GM19395 (cell line): ENCODE results near the gene RABL2B.
"Not testable (repeated sequence)": the region's sequence is repeated elsewhere in the genome, so short reads cannot be mapped to it uniquely, and the experiment has no call there.

Source experiments
- ATAC-seq: cut with Tn5 transposase; IDR thresholded peaks from one replicate; pipeline ENCODE4 v1.9.1; 2021; ENCODE audit warnings: mild to moderate bottlenecking, moderate library complexity; ENCODE audit not compliant: unreplicated experiment

RABL2B gene

DNA sequence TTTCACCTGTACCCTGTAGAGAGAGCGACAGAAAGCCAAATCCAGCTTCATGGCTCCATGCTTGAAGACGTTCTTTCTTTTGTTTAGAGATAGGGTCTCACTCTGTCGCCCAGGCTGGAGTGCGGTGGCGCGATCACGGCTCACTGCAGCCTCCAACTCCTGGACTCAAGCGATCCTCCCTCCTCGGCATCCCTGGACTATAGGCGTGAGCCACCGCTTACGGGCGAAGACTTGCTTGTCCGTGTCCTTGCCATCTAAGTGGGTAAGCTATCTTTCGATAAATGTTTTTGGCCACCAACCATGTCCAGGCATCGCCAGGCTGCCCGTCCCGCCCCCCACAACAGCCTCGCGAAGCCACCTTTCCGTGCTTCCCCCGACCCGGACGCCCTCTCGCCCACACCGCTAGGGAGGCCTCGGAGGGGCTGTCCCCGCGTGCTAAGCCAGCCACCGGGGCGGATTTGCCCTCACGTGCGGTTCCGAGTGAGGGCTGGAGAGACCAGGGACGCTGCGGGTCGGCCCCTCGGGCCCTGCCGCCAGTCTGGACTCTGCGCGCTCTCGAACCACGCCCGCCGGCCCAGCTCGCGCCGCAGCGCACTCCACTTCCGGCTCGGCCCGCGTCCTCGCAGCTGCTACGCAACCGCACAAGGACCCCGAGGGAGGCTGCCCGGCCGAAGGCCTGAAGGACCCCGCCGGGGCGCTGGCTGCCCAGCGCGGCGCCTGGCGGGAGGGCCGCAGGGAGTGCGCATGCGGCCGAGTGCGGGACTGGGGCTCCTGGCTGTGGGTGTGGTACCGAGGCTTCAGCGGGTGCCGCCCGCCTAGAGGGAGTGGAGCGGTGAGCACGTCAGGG is at the start of gene RABL2B:
RABL2B (minus strand) TSS at position 604 of the 847 bp plus-strand sequence. CDS start 1,342 bp downstream, outside the sequence.
- ATAC-seq = peak; percentile 91

DNA sequence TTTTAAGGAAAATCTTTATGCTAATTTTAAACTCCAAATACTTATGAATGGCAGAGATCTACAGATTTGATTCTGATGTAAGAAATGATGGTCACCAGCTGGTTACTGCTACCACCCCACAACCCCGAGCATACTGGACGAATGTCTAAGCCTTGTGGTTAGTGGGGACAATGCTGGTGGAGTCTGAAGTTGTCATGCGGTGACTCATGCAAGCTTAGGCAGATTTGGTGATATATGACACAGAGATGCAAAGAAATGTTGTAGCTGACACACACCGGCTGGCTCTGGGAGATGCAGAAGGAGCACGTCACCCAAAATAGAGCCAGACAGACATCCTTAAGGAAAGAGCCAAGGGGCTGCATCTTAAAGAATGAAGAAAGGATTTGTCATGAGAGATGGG is 3.5 kb upstream of the RABL2B start:
- not testable (repeated sequence) for ATAC-seq

DNA sequence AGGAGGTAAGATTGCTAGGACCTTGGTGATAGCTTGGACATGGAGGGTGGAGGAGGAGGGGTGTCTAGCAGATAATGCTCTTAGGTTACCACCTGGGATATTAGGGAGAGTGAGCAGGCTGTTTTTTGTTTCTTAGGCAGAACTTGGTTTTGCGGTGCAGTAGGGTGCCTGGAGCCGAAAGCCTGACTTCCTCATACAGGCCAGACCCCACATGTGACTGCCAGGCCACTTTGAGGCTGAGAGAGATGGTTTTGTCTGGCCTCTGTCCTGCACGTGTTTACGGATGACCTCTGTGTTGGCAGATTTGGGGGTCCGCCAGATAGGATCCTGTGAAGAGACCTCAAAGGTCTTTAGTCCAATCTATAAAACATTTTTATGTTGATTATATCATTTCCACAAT is 1.9 kb upstream of the RABL2B start:
- not testable (repeated sequence) for ATAC-seq

DNA sequence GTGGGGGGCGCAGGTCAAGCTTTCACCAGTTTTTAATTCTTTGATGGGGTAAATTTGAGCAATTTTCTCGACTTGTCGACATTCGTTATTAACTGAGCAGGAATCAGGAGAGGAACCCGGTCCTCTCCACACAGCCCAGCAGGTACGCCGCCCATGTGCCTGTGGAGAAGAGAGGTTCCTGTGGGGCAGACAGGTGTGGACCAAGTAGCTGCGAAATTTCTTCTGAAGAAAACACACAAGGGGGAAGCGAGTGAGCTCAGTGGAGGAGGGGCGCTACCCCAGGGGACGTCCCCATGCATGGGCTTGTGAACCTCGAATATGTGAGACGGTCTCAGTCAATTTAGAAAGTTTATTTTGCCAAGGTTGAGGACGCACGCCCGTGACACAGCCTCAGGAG is 442 bp upstream of the RABL2B start:
- ATAC-seq = peak; percentile 29

DNA sequence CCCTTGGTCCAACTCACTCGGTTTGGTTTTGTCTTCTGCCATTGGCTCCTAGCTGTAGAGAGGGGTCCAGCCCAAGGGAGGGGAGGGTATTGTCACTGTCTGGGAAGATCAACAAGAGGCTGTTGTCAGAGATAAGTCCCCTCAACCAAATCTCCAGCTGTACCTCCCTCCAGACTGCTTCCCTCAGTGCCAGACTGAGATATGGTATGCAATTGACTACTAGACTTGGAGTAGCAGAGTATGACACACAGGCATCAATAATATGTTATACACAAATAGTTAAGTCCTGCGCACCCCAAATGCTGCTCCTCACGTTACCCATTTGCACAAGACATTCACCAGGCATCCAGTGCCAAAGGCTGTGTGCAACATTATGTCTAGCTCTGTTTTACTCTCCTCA is 1.2 kb downstream of the RABL2B start:
- ATAC-seq = not testable (repeated sequence)

DNA sequence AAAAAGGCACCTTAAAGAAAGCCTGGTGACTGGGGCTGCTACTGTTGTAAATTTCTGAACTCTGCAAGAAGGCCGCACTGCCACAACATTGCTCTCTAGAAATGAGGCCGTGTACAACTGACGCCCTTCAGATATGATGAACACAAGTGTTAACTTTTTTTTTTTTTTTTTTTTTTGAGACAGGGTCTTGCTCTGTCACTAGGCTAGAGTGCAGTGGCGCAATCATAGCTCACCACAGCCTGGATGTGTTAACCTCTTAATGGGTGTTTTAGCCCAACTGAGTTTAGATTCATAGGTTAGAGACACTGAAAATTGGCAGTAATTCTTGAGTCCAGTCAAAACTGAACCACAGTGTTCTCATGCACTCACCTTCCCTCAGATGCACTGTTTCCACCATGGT is 3.2 kb downstream of the RABL2B start:
- not testable (repeated sequence) for ATAC-seq

DNA sequence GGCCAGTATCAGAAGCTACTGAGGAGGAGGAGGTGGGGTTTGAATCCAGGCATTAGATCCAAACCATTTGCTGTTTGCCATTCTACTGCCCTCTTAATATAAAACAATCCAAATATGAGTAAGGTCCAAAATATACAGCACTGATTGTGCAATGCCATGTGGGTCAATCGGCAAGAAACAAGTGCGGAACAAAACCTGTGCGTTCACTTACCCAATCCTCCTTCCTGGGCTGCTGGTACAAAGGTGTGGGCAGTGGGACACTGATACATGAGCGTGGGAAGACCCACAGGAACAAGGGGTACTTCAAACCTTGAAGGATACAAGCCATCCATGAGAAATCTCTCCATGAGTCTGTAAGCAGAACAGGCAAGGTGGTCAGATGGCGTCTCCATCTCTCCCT is 5.8 kb downstream of the RABL2B start:
- ATAC-seq = not testable (repeated sequence)

DNA sequence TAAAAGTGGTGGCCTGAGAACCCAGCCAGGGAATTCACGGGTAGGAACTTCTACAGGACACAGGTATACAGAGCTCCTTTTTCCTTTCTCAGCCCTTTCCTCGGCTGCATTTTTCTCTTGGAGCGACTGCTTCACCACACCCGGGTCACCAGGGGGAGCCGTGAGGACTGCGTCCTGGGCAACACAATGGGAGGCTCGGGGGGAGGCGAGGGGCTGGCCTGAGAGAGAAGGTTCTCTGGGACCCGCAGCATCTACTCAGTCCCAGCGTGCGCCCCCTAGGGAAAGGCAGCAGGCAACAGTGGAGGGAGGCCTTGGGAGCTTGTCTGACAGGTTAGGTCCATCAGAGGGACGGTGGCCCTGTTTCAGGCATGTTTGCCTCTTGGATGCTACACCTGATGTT is 8.3 kb downstream of the RABL2B start:
- not testable (repeated sequence) for ATAC-seq

DNA sequence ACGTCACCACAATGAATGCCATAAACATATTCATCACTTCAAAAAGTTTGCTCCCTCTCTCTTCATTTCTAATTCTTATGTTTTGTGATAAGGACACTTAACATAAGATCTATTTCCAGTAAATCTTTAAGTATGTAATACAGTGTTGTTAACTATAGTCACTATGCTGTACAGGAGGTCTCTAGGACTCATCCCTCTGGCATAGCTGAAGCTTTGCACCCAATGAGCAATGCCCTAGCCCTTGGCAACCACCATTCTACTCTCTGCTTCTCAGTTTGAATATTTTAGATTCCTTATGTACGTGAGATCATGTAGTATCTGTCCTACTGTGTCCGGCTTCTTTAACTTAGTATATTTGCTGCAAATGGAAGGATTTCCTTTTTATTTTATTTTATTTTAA is 19.1 kb downstream of the RABL2B start:
- not testable (repeated sequence) for ATAC-seq

DNA sequence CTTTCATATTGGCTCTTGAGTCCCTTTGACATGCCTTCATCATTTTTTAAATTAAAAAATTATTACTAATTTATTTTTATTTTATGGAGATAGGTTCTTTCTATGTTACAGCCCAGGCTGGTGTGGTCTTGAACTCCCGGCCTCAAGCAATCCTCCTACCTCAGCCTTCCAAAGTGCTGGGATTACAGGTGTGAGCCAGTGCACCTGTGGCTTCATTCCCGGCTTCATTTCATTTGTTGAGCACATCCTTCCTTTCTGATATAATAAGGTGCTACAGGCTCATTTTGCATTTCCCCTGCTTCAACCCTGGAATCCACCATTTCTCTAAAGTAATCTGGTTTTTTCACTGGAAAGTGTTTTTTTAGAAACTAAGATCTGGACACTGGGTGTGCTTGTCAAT is 21.6 kb downstream of the RABL2B start:
- not testable (repeated sequence) for ATAC-seq

DNA sequence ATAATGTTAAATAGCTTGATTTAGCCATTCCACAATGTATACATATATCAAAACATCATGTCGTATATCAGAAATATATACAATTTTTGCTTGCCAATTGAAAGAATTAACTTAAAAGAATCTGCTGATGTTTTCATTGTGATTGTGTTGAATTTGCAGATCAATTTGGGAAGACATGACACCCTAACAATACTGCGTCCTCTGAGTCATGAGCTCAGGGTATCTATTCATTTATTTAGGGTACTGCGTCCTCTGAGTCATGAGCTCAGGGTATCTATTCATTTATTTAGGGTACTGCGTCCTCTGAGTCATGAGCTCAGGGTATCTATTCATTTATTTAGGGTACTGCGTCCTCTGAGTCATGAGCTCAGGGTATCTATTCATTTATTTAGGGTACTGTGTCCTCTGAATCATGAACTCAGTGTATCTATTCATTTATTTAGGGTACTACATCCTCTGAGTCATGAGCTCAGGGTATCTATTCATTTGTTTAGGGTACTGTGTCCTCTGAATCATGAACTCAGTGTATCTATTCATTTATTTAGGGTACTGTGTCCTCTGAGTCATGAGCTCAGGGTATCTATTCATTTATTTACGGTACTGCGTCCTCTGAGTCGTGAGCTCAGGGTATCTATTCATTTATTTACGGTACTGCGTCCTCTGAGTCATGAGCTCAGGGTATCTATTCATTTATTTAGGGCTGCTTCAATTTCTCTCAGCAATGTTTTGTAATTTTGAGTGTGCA is 23.7 kb downstream of the RABL2B start:
- not testable (repeated sequence) for ATAC-seq

DNA sequence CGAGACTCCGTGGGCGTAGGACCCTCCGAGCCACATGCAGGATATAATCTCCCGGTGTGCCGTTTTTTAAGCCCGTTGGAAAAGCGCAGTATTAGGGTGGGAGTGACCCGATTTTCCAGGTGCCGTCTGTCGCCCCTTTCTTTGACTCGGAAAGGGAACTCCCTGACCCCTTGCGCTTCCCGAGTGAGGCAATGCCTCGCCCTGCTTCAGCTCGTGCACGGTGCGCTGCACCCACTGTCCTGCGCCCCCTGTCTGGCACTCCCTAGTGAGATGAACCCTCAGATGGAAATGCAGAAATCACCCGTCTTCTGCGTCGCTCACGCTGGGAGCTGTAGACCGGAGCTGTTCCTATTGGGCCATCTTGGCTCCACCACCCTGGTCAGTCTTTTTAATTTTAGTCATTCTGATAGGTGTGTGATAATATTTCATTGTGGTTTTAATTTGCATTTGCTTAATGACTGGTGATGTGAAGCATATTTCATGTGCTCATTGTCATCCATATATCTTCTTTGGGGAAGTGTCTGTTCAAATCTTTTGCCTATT is 26.4 kb downstream of the RABL2B start:
- ATAC-seq = not testable (repeated sequence)

DNA sequence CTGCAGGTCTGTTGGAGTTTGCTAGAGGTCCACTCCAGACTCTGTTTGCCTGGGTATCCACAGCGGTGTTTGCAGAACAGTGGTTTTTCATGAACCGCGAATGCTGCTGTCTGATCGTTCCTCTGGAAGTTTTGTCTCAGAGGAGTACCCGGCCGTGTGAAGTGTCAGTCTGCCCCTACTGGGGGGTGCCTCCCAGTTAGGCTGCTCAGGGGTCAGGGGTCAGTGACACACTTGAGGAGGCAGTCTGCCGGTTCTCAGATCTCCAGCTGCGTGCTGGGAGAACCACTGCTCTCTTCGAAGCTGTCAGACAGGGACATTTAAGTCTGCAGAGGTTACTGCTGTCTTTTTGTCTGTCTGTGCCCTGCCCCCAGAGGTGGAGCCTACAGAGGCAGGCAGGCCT is 27.0 kb downstream of the RABL2B start:
- ATAC-seq = not testable (repeated sequence)

DNA sequence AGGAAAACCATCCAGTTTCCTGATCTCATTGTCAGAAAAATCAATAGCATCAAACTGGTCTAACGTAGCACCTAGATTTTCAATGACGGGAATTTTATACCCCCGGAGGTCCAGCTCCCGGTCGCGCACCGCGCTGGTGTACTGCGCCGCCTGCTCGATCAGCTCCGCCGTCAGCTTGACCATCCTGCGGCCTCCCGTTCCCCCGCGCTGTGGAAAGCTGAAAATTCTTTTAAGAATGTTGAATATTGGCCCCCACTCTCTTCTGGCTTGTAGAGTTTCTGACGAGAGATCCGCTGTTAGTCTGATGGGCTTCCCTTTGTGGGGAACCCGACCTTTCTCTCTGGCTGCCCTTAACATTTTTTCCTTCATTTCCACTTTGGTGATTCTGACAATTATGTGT is 28.2 kb downstream of the RABL2B start:
- not testable (repeated sequence) for ATAC-seq

DNA sequence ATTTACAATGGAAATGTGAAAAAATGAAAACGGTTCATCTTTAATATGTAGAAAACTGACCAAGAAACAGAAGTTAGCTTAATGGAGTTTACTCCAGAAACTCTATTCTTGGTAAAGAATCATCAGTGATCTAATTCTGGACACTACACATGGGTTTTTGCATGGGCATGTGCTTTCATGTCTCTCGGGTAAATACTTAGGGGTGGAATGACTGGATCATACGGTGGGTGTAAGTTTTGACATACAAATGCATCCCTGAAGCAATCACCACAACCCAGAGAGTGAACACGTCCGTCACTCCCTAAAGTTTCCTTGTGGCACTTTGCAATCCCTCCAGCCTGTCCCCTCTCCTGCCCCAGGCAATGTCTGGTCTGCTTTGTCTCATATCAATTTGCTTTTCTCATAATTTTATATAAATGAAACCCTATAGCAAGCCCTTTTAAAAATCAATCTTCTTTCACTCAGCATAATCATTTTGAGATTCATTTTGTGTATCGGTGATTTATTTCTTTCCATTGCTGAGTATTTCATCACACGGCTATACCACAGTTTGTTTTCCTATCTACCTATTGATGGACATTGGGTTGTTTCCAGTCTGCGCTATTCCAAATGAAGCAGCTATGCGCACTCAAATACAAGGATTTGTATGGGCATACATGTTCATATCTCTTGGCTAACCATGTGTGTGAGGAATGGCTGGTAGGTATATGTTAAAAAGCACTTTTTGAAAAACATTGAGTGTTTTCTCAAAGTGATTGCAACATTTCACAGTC is 33.9 kb downstream of the RABL2B start:
- not testable (repeated sequence) for ATAC-seq

DNA sequence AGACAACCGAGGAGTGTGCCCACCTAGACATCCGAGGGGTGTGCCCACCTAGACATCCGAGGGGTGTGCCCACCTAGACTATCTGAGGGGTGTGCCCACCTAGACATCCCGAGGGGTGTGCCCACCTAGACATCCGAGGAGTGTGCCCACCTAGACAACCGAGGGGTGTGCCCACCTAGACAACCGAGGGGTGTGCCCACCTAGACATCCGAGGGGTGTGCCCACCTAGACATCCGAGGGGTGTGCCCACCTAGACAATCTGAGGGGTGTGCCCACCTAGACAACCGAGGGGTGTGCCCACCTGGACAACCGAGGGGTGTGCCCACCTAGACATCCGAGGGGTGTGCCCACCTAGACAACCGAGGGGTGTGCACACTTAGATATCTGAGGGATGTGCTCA is 34.8 kb downstream of the RABL2B start:
- not testable (repeated sequence) for ATAC-seq

DNA sequence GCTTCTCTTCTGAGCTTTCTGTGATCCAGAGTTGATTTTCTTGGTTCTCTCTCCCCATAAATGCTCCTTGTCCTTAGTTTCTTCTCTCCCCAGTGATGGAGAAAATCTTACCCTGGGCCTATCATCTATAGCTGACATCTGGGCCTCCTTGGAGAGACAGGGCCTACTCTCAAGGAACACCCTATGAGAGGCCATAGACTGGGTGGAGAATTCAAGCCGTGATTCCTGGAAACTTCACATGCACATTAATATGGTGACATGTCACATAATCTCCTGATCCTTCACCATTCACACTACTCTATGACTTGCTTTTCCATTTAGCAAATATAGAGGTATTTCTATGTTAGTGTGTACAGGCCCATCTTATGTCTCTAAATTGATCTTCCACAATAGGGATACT is 35.9 kb downstream of the RABL2B start:
- ATAC-seq = not testable (repeated sequence)

DNA sequence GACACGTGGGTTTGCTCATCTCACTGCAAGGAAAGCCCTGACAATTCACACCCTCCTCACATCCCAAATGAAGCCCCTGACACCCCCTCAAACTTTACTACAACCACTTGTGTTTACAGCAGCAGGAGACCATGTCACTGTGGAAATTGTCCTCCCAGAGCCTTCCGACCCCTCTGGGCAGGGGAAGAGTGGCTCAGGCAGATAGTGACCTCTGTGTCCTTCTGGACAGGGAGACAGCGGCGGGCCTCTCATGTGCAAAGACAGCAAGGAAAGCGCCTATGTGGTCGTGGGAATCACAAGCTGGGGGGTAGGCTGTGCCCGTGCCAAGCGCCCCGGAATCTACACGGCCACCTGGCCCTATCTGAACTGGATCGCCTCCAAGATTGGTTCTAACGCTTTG is 39.0 kb downstream of the RABL2B start:
- ATAC-seq = not testable (repeated sequence)

DNA sequence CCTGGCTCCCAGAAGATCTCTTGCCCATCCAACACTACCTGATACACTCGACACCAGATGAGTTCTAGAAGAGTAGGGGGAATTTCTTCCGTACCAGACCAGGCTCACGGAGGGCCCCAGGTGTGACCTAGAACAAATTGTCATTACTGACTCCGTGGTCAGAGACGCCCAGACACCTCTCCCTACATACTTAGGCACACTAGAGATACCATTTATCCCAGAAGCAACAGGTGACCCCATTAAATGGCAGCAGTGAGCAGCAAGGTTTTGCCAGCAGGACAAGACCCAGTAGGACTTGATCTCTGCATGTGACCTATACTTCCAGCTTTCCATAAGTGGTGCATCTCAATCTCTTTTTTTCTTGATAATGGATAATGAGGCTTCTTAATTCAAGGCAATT is 42.7 kb downstream of the RABL2B start:
- not testable (repeated sequence) for ATAC-seq

DNA sequence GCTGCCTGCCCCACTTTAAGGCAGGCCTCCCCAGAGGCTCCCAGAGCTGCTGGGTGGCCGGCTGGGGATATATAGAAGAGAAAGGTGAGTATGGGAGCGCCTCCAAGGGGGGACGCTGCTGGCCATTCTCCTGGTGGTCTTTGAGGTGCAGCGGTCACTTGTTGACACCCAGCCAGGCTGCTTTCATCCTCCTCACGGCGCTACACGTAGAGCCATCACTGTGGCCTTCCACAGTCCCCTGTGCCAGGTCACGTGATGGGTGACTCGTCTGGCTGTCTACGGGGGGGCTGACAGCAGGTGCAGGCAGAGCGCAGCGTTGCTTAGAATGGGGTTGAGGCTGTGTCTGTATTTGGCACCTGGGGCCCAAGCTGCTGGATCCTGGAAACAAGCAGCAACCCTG is 43.5 kb downstream of the RABL2B start:
- no peak for ATAC-seq

DNA sequence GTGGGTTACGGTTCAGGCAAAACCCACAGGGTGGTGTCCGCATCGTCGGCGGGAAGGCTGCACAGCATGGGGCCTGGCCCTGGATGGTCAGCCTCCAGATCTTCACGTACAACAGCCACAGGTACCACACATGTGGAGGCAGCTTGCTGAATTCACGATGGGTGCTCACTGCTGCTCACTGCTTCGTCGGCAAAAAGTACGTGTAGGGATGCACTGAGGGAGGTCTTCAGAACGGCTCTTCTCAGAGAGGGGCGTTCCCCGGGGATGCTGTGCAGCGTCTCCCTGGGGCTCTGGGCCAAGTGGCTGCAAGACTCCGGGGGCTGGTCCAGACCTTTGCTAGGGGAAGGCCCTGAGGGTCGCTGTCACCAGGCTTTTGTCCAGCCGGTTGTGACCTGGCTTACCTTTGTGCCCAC is 44.2 kb downstream of the RABL2B start:
- no peak for ATAC-seq
